GDM1 (cell line): ENCODE measurements around the gene MINDY2.
A peak's percentile ranks its signal among the peaks of the same experiment; 100 is the strongest.

Experiments
- DNase-seq: peaks from one replicate; lab custom pipeline; 2025; lab: John Stamatoyannopoulos, UW

MINDY2 gene, protein sequence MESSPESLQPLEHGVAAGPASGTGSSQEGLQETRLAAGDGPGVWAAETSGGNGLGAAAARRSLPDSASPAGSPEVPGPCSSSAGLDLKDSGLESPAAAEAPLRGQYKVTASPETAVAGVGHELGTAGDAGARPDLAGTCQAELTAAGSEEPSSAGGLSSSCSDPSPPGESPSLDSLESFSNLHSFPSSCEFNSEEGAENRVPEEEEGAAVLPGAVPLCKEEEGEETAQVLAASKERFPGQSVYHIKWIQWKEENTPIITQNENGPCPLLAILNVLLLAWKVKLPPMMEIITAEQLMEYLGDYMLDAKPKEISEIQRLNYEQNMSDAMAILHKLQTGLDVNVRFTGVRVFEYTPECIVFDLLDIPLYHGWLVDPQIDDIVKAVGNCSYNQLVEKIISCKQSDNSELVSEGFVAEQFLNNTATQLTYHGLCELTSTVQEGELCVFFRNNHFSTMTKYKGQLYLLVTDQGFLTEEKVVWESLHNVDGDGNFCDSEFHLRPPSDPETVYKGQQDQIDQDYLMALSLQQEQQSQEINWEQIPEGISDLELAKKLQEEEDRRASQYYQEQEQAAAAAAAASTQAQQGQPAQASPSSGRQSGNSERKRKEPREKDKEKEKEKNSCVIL

GRCh38 chr15:58770857-58771620 lies at the start of gene MINDY2:
MINDY2 (plus strand) TSS chr15:58771302; CDS start chr15:58771396, 94 bp downstream.
- peak; percentile 98 for DNase-seq

DNA sequence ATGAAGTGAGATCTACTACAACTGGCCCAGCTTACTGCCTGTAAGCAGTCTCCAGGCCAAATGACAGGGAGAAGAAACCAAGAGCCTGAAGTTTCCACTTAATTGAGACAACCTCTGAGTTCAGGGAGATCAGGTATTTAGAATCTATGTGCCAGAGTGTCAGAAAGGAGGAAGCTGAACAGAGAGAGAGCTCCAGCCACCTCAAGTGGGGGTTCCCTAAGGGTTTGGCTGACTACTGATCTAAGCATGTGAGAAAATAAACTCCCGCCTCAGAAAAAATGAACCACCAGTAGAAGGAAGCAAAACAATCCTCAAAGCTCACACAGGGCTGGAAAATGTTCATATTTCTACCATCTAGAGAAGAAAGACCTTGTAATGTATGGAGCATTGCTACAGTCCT lies 46.6 kb upstream of the MINDY2 start:
- peak; percentile 49 for DNase-seq

- no peak for DNase-seq
These were observed 44.2 kb upstream of the MINDY2 start for GRCh38 chr15:58726867-58727266.

DNA sequence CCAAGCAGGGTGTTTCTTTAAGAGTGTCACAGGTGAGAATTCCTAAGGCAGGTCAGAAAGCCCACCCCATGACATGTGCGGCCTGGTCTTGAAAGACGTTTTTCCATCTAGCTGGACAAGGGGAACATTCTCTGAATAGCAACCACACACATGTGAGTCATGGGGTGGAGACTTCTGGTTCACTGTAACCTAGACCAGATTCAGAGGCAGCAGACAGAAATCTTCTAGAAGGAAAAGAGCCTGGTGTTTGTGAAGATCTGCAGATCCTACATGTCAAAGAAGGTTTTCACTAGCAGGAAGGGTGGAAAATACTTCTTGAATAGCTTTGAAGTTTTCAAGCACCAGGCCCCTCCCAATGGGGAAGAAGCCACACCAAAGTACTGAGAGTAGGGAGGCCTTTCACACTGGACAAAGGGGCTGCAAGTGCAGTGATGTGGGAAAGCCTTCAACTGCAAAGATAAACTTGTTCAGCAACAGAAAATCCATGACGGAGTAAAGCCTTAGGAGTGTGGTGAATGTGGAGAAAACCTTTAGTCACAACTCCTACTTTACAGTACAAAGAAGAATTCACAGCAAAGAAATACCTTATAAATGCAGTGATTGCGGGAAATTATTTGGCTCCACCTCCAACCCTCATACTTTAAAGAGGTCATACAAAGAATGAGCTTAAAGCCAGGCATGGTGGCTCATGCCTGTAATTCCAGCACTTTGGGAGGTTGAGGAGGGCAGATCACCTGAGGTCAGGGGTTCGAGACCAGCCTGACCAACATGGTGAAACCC lies 39.2 kb upstream of the MINDY2 start:
- no peak for DNase-seq

- DNase-seq = no peak
These were observed 38.3 kb upstream of the MINDY2 start for GRCh38 chr15:58732625-58733363.

DNA sequence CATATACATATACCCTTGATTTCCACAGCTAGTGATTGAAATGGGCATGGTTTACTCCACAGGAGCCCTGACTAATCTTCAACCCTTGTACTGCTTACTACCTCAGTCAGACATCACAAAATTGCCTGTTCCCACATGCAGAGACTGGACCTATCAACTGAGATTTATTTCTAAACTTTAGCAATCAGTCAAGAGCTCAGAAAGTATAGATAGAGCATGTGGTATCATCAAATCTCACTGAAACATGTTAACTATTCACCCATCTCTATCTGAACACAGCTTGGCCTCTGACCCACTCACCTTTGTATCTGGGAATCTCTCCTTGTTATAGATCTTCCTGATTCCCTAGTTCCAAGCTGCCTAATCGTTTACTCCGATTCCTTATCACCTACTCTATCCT lies 36.2 kb upstream of the MINDY2 start:
- no peak for DNase-seq

DNA sequence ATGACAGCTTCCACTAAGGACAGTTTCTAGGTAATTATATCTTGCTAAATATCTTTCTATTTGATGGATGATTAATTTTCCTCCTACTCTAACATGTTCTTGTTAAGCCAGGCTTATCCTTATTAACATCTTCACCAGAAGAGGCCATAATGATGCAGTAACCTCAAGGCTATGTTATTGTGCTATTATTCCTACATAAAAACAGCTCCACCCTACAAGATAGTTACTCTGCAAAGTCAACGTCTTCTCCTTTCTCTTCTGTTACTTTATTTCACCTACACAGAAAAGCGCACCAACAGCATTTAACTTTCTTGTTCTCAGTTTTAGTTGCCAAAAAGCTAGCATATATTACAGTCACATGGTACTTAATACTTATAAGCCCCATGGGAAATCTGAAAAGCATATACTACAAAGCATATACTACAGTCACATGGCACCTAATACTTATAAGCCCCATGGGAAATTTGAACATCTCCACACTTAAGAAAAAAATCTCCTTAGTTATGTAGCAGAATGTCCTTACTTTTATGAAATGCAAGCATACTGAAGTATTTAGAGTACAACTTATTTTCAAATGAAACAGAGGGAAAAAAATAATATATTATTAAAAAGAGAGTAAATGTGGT lies 35.0 kb upstream of the MINDY2 start:
- DNase-seq = no peak

DNA sequence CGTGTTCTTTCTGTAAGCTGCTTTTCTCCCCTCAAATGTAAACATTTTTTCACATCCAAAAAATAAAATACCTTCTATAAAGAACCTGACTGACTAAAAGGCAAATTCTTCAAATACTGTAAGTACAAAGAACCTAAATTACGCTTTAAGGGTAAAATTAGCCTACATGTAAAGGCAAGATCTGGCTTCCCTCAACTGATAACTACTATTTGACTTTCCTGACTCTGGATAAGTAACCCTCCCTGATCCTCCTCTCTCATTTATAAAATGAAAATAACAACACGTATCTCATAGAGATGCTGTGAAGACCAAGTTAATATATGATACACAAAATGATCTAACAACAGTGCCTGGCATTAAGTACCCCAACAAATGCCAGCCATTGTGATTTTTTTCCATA lies 33.8 kb upstream of the MINDY2 start:
- DNase-seq = no peak

GRCh38 chr15:58738046-58738707 lies 32.9 kb upstream of the MINDY2 start:
- no peak for DNase-seq

DNA sequence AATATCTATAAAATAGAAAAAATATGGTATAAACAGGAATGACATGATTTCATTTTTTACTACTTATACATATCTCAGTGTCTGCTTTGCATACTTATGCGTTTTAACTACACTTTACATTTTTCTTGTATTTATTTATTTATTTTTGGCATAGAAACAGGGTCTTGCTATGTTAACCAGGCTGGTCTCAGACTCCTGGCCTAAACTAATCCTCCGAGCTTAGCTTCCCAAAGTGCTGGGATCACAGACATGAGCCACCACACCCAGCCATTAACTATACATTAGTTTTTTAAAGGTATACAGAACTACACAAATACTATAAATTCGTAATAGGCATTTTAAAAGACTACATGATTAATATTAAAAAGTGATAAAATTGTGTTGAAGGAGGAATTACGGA lies 30.7 kb upstream of the MINDY2 start:
- no peak for DNase-seq

GRCh38 chr15:58741032-58741431 lies 30.1 kb upstream of the MINDY2 start:
- no peak for DNase-seq

DNA sequence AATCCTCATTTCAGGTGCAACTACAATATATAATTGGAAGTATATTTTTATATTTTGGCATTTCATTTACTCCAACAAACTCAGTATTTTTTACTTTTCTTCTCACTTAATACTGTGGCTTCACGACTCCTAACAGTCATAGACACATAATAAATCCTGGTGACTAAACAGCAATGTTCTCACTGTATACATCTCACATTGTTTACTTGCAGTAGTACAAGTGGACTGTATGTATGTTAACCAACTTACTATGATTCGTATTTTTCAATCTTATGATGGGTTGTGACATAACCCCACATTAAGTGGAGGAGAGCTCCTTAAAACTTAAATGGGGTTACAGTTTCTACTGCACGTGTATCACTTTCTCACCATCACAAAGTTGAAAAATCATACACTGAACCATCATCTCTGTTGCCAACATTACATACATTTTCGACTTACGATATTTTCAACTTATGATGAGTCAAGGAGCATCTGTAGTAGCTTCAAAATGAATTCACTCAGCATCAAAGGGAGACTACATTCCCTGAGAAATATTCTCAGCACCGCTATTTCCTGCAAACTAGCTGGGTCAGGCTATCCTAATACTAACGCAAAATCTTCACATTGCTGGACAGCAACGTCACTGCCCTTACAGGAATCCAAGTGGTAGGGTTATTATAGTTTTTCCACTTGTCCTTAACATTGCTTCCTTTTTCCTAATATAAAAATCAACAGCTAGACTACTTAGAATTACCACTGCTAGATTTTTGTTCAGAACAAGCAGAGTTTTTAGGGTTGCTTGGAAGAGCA lies 28.9 kb upstream of the MINDY2 start:
- no peak for DNase-seq

GRCh38 chr15:58742819-58743502 lies 28.1 kb upstream of the MINDY2 start:
- DNase-seq = no peak

GRCh38 chr15:58746174-58746573 lies 24.9 kb upstream of the MINDY2 start:
- no peak for DNase-seq

GRCh38 chr15:58748040-58748851 lies 22.9 kb upstream of the MINDY2 start:
- DNase-seq = no peak

DNA sequence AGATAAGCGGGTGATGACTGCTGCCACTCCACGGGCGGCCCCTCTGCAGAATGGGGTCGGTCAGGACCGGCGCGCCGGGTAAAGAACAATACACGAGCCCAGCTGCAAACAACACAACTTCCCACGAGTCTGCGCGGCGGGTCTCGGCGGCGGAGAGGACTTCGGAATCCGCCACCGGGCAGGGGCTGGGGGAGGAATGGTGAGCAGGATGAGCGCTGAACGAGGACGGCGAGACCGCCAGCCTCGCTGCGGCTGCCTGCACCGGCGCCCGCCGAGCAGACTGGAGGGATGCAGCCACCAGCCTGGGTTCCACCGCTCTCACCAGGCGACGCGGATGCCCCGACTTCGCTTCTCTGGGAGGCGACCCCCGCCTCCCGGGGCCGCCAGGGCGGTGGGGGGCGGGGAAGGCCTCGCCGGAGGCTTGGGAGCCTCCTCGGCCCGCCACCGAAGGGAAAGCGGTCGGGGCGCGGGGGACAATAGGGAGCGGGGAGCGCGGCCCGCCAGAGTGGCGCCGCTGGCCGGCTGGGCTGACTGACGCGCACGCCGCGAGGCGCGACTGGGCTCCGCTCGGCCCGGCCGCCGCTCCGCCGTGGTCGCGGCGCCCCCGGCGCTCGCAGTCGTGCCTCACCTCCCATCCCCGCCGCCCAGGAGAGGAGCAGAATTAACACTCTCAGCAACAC lies 22.1 kb upstream of the MINDY2 start:
- no peak for DNase-seq

DNA sequence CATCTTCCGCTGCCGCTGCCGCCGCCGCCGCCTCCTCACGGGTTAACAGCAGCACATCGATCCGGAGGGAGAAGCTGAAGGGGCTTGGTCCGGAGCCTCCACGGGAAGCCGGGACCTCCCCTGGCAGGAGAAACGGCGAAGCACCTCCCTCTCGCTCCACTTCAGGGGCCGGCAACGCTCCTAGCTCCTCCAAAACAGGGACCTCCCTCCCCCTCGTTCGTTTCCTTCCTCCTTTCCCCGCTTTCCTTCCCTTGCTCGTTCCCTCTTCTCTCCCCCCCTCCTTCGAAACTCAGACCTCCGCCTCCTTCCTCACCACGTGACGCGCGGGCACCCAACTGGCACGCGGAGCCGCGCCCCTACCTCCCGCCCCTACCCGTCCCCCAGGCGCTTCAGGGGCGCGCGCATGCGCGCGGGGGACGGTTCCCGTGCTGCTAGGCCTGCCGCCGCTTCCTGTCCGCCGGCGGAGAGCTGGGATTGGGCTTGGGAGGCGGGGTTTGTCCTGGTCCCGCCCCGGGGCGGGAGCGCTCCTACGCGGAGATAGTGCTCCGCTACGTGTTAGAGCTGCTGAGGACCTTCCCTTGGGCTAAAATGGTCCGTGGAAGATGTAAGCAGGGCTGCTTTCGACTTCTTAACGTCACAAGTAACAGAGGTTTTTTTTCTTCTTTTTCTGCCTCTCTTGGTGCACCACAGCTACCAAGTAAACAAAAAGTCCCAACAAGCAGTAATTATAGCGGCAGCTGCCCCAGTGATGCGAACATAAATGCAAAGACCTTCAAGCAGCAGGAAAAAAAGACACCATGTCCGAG lies 21.4 kb upstream of the MINDY2 start, which contains the start of gene ADAM10:
TSS of gene ADAM10 (minus strand) at position 176 of the 806 bp plus-strand sequence. CDS start at position 3, 173 bp downstream.
- peak; percentile 100 for DNase-seq
